Measurements from ENCODE around the gene FOXF1. TPM values are rescaled to one million over a fixed set of nuclear protein-coding genes. Genes with fewer than 3 reads are reported as not detected.

The FOXF1 gene
- total and polyA plus RNA-seq, 12 donors: 0.08 to 0.38 (median 0.22) TPM; not detected in 2

DNA sequence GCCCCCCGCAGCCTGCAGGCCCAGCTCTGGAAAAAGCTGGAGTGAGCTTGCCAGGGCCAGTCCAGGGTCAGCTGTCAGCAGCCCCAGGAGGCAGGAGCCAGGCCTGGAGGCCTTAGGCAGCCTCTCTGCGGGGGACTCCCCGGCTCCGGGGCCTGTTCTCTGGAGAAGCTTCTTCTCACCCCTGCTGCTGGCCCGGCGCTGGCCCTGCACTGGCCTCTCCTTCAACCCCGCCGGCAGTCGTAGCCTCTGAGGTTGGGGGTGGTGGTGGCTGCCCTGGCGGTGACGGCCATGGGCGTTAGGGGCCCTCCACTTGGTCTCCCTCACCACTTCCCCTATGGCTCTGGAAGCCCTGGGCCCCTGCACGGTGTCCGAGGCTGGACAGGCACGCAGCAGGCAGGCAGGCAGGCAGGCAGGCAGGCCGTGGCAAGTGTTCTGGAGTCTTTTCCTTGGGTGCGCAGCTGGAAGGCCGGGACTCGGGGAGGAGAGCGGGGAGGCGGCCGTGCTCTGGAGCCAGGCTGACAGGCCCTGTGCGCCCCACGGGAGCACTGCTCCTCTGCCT lies 2.1 kb downstream of the FOXF1 start:
- H3K36me3 ChIP-seq: no peaks in the 10 kb centered on the region
- peaks cover 54 to 100% (median 98%) of the 10 kb centered on the region in 7 donors for H3K27me3 ChIP-seq
- H3K4me3 ChIP-seq: no peak overlapping the region
- H3K27ac ChIP-seq: no peak overlapping the region
- H3K9me3 ChIP-seq: no peaks in the 10 kb centered on the region
- DNase-seq: no peak
- TF ChIP-seq, protein P1, sequence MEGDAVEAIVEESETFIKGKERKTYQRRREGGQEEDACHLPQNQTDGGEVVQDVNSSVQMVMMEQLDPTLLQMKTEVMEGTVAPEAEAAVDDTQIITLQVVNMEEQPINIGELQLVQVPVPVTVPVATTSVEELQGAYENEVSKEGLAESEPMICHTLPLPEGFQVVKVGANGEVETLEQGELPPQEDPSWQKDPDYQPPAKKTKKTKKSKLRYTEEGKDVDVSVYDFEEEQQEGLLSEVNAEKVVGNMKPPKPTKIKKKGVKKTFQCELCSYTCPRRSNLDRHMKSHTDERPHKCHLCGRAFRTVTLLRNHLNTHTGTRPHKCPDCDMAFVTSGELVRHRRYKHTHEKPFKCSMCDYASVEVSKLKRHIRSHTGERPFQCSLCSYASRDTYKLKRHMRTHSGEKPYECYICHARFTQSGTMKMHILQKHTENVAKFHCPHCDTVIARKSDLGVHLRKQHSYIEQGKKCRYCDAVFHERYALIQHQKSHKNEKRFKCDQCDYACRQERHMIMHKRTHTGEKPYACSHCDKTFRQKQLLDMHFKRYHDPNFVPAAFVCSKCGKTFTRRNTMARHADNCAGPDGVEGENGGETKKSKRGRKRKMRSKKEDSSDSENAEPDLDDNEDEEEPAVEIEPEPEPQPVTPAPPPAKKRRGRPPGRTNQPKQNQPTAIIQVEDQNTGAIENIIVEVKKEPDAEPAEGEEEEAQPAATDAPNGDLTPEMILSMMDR (IDR thresholded peaks at IDR 0.05): no peak
- WGBS, 2 donors: 30 to 37% methylated on average over 24 of the region's 24 CpGs
- intact Hi-C loops (cut with DNase I): loop anchor here in 2 of 10 donors (5.0 to 10.0 kb wide), 3 partner anchors 160 to 698 kb away; no protein-coding TSS in a partner anchor
- H3K4me1 ChIP-seq: peaks cover 10 to 54% (median 38%) of the 10 kb centered on the region in 9 donors
- ATAC-seq: no peak

DNA sequence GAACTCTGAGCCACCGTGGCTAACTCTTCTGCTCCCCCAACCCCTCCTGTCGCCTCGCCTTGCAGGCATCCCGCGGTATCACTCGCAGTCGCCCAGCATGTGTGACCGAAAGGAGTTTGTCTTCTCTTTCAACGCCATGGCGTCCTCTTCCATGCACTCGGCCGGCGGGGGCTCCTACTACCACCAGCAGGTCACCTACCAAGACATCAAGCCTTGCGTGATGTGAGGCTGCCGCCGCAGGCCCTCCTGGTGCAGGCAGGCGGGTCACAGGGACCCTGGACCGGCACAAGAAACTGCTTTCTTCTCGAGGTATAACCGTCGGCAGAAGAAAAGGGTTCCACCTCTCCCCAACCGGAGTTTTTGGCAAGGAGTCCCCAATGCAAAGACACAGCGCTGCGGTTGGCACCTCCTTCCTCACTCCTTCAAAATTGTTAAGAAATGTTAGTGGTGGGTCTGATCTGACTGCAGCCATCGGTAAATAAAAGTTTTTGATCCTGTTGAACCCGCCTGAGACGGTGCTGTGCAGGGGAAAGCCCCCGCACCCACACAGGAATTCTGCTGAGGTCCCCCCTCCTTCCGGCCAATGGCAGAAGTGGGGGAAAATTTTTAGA lies 2.6 kb downstream of the FOXF1 start:
- Histone ChIP-seq H3K4me1 (peaks cover 9 to 53% (median 35%) of the 10 kb centered on the region in 9 donors), H3K9me3 (no peaks in the 10 kb centered on the region), H3K36me3 (no peaks in the 10 kb centered on the region), H3K4me3 (no peak overlapping the region), H3K27me3 (peaks cover 49 to 100% (median 98%) of the 10 kb centered on the region in 7 donors), H3K27ac (no peak overlapping the region)
- intact Hi-C loops (cut with DNase I): loop anchor here in 2 of 10 donors (5.0 to 10.0 kb wide), 3 partner anchors 161 to 698 kb away; no protein-coding TSS in a partner anchor
- ATAC-seq (no peak), DNase-seq (no peak)
- TF ChIP-seq, protein P1 (IDR thresholded peaks at IDR 0.05): no peak
- WGBS, 2 donors: 25 to 34% methylated on average over 29 of the region's 29 CpGs

DNA sequence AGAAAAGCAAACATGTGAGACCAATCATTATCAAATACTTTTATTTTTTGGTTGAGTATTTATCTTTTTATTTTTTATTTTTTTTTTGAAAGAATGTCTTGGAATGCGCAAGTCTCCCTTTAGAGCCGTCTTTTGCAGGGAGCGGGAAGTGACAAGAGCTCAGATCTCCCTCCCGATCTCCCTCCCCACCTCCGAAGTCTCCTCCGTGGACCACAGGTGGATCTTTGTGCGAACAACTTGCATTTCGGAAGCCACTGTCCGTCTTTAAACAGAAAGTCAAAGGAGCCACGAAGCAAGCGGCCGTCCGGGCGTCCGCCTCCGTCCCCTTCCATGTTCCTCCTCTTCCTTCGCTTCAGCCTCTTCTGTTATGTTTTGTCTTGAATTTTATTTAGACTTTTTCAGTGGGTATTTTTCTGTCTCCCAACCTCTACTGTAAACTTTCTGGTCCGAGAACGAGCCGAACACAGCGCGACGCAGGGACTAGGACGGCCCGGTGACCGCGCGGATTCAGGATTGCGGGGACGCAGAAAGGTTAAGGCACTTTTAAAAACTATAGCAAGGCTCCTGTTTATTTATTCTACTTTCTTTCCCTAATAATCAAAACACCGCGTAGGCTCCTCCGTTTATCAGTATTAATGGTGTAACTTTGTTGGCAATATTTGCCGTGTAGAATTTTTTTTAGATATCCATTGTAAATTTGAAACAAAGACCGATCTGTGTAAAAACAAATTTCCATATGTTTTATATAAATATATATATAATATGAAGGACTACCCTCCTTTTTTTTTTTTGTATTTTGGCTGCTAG lies 3.3 kb downstream of the FOXF1 start:
- Histone ChIP-seq H3K36me3 (no peaks in the 10 kb centered on the region), H3K9me3 (no peaks in the 10 kb centered on the region), H3K27me3 (peaks cover 41 to 100% (median 97%) of the 10 kb centered on the region in 7 donors), H3K4me1 (peaks cover 2 to 46% (median 28%) of the 10 kb centered on the region in 9 donors), H3K27ac (no peak overlapping the region), H3K4me3 (no peak overlapping the region)
- intact Hi-C loops (cut with DNase I): loop anchor here in 2 of 10 donors (5.0 to 10.0 kb wide), 3 partner anchors 161 to 699 kb away; no protein-coding TSS in a partner anchor
- DNase-seq: no peak
- ATAC-seq: no peak
- 30 to 33% methylated on average over 35 of the region's 35 CpGs for WGBS, 2 donors
- TF ChIP-seq, protein P1 (IDR thresholded peaks at IDR 0.05): no peak
